NT2/D1 (cell line): ENCODE results near the gene PIK3AP1.
A peak's percentile ranks its signal among the peaks of the same experiment; 100 is the strongest.
"Not testable (repeated sequence)": the region's sequence is repeated elsewhere in the genome, so short reads cannot be mapped to it uniquely, and the experiment has no call there.

Experiments used
- DNase-seq: peaks from one replicate; pipeline ENCODE4 v3.0.0-alpha.2; 2011; ENCODE audit warnings: low read depth, low spot score
- H3K27me3 ChIP-seq: 2 replicates; pipeline ENCODE4 v1.6.0; 2011; ENCODE audit warnings: mild to moderate bottlenecking; ENCODE audit not compliant: insufficient read length, insufficient read depth
- H3K36me3 ChIP-seq: 2 replicates; pipeline ENCODE4 v1.6.1; 2011; ENCODE audit warnings: mild to moderate bottlenecking, low read length, mixed read lengths; ENCODE audit not compliant: insufficient read depth, insufficient read length
- H3K4me1 ChIP-seq: 2 replicates; pipeline ENCODE4 v1.5.1; 2011; ENCODE audit not compliant: insufficient read depth, insufficient read length
- H3K4me3 ChIP-seq: 2 replicates; pipeline ENCODE4 v1.5.1; 2011; ENCODE audit warnings: low read depth; ENCODE audit not compliant: insufficient read length
- H3K9ac ChIP-seq: 2 replicates; pipeline ENCODE4 v1.6.0; 2011; ENCODE audit warnings: low read depth; ENCODE audit not compliant: insufficient read length
- H3K9me3 ChIP-seq: 2 replicates; pipeline ENCODE4 v1.5.1; 2011; ENCODE audit warnings: mild to moderate bottlenecking, low read length; ENCODE audit not compliant: insufficient read depth
- SUZ12 ChIP-seq: IDR thresholded peaks from 2 replicates; pipeline ENCODE4 v1.6.1; 2011; ENCODE audit not compliant: insufficient read length, insufficient read depth; ENCODE audit errors: extremely low read depth
- YY1 ChIP-seq: IDR thresholded peaks from 2 replicates; pipeline ENCODE4 v1.6.1; 2011; ENCODE audit not compliant: insufficient read length, insufficient read depth
- ZNF274 ChIP-seq: IDR thresholded peaks from 2 replicates; pipeline ENCODE4 v1.6.1; 2011; ENCODE audit warnings: mild to moderate bottlenecking, low read depth, low read length

PIK3AP1 gene

GRCh38 chr10:96560489-96560888 lies 159.8 kb downstream of the PIK3AP1 start:
- H3K9me3 ChIP-seq, result no peaks in the 10 kb centered on the region
- no peak for DNase-seq
- H3K27me3 ChIP-seq, result no peaks in the 10 kb centered on the region
- no peak overlapping the region for H3K4me3 ChIP-seq
- H3K9ac ChIP-seq, result no peak overlapping the region
- TF ChIP-seq SUZ12 (no peak), ZNF274 (no peak), YY1 (no peak)
- no peaks in the 10 kb centered on the region for H3K4me1 ChIP-seq
- H3K36me3 ChIP-seq, result peaks cover 49% of the 10 kb centered on the region

DNA sequence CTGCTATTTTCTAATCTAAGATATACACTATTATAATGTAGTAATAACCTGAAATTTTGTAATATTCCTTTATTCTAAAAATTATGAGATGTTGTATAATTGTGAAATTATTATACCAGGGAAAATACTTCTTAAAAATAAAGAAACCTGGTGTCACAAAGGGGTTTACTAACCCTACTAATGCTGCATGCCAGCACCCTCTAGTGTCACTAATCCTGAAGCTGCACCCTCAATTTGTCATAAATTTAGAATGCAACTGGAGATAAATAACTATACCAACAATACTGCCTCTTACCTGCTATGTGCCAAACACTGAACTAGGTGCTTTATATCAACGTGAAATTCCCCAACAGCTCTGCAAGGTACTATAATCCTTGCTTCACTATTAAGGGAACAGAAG lies 164.3 kb downstream of the PIK3AP1 start:
- Histone ChIP-seq H3K9me3 (no peaks in the 10 kb centered on the region), H3K9ac (no peak overlapping the region), H3K4me1 (no peaks in the 10 kb centered on the region), H3K36me3 (peaks cover 54% of the 10 kb centered on the region), H3K4me3 (no peak overlapping the region), H3K27me3 (no peaks in the 10 kb centered on the region)
- peak; percentile 9 for DNase-seq
- TF ChIP-seq SUZ12 (no peak), ZNF274 (no peak), YY1 (no peak)

DNA sequence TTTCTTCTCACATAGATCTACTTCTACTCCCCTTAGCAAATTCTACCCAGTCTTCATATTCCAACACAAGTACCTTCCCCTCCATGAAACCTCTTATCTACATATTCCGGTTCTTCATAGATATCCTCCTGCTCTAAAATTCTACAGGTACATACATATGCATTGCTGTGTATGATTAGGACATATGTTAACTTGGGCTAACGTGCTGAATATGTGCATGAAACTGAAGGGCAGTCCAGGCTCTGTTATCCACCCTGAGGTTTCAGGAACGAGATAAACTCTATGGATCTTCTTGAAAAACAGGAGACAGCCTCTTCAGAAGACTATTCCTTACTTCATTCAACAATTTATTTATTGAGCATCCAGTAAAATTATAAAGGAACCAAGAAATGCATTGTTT lies 165.0 kb downstream of the PIK3AP1 start:
- Histone ChIP-seq H3K4me1 (no peaks in the 10 kb centered on the region), H3K4me3 (no peak overlapping the region), H3K27me3 (no peaks in the 10 kb centered on the region), H3K36me3 (peaks cover 60% of the 10 kb centered on the region), H3K9me3 (no peaks in the 10 kb centered on the region), H3K9ac (no peak overlapping the region)
- TF ChIP-seq SUZ12, result no peak
- TF ChIP-seq ZNF274, result no peak
- no peak for TF ChIP-seq YY1
- no peak for DNase-seq

GRCh38 chr10:96548589-96548988 lies 171.7 kb downstream of the PIK3AP1 start:
- Histone ChIP-seq H3K9ac (no peak overlapping the region), H3K36me3 (peaks cover 76% of the 10 kb centered on the region), H3K9me3 (no peaks in the 10 kb centered on the region), H3K4me1 (no peaks in the 10 kb centered on the region), H3K27me3 (no peaks in the 10 kb centered on the region), H3K4me3 (no peak overlapping the region)
- TF ChIP-seq YY1, result no peak
- no peak for TF ChIP-seq ZNF274
- no peak for TF ChIP-seq SUZ12
- no peak for DNase-seq

DNA sequence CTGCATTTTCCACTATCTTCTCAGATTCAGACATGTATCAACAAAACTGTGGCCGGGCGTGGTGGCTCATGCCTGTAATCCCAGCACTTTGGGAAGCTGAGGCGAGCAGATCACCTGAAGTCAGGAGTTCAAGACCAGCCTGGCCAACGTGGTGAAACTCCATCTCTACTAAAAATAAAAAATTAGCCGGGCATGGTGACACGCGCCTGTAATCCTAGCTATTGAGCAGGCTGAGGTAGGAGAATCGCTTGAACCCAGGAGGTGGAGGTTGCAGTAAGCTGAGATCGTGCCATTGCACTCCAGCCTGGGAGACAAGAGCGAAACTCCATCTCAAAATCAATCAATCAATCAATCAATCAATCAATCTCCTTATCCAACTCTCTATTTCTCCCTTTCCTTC lies 174.8 kb downstream of the PIK3AP1 start:
- not testable (repeated sequence) for H3K4me1 ChIP-seq, H3K9me3 ChIP-seq, H3K4me3 ChIP-seq, H3K9ac ChIP-seq, H3K27me3 ChIP-seq, DNase-seq
- peaks cover 65% of the 10 kb centered on the region for H3K36me3 ChIP-seq
